ENCODE measurements around the gene KRT23.

The KRT23 gene

GRCh38 chr17:40912486-40913210 lies 24.8 kb downstream of the KRT23 start:
- intact Hi-C loops (cut with micrococcal nuclease): loop anchor here (10.0 kb wide), 1 partner anchor 282 kb away; no protein-coding TSS in a partner anchor
- peaks cover 11% of the 10 kb centered on the region for H3K27me3 Mint-ChIP-seq
- H3K4me1 Mint-ChIP-seq (ENCODE audit: low read depth): peaks cover 53% of the 10 kb centered on the region
- H3K9me3 Mint-ChIP-seq: no peaks in the 10 kb centered on the region
- H3K36me3 Mint-ChIP-seq (ENCODE audit: low read depth): no peaks in the 10 kb centered on the region
- H3K27ac Mint-ChIP-seq: no peak overlapping the region
- H3K4me3 Mint-ChIP-seq: no peak overlapping the region

- intact Hi-C loops (cut with micrococcal nuclease): loop anchor here (10.0 kb wide), 1 partner anchor 284 kb away; no protein-coding TSS in a partner anchor
- H3K4me3 Mint-ChIP-seq: no peak overlapping the region
- no peaks in the 10 kb centered on the region for H3K9me3 Mint-ChIP-seq
- H3K4me1 Mint-ChIP-seq (ENCODE audit: low read depth): peaks cover 42% of the 10 kb centered on the region
- H3K36me3 Mint-ChIP-seq (ENCODE audit: low read depth): no peaks in the 10 kb centered on the region
- peaks cover 25% of the 10 kb centered on the region for H3K27me3 Mint-ChIP-seq
- no peak overlapping the region for H3K27ac Mint-ChIP-seq
Measured at GRCh38 chr17:40910441-40910841, 27.0 kb downstream of the KRT23 start.

- Mint-ChIP-seq H3K4me1 (ENCODE audit: low read depth) (peaks cover 35% of the 10 kb centered on the region), H3K9me3 (no peaks in the 10 kb centered on the region), H3K27me3 (peaks cover 30% of the 10 kb centered on the region), H3K27ac (no peak overlapping the region), H3K36me3 (ENCODE audit: low read depth) (no peaks in the 10 kb centered on the region), H3K4me3 (no peak overlapping the region)
- intact Hi-C loops (cut with micrococcal nuclease): loop anchor here (1.0 to 10.0 kb wide), 3 partner anchors 285 to 639 kb away; no protein-coding TSS in a partner anchor
Measured at GRCh38 chr17:40909755-40910154, 27.7 kb downstream of the KRT23 start.

DNA sequence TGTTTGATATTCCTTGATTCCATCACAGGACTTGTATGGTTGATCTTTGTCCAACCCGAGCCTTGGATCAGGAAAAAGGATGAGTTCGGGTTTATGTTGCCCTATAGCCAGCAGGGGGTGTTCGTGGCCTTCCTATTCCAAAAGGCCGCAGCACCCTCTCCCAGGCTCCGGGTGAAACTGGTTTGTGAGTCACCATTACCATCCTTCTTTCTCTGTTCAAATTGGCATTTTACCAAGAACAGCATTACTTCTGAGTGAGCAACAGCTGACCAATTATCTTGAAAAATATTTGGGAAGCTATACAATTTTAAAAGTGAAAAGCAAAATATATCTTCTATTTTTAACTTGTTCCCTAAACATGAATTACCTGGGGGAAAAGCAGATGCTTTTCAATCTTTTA lies 28.1 kb downstream of the KRT23 start:
- Mint-ChIP-seq H3K4me3 (no peak overlapping the region), H3K27me3 (peaks cover 30% of the 10 kb centered on the region), H3K4me1 (ENCODE audit: low read depth) (peaks cover 33% of the 10 kb centered on the region), H3K27ac (no peak overlapping the region), H3K9me3 (no peaks in the 10 kb centered on the region), H3K36me3 (ENCODE audit: low read depth) (no peaks in the 10 kb centered on the region)
- intact Hi-C loops (cut with micrococcal nuclease): loop anchor here (1.0 to 2.0 kb wide), 2 partner anchors 413 to 639 kb away; no protein-coding TSS in a partner anchor

GRCh38 chr17:40906613-40907012 lies 30.8 kb downstream of the KRT23 start:
- Mint-ChIP-seq H3K27ac (no peak overlapping the region), H3K4me1 (ENCODE audit: low read depth) (peaks cover 22% of the 10 kb centered on the region), H3K27me3 (peaks cover 30% of the 10 kb centered on the region), H3K9me3 (no peaks in the 10 kb centered on the region), H3K4me3 (no peak overlapping the region), H3K36me3 (ENCODE audit: low read depth) (no peaks in the 10 kb centered on the region)
- intact Hi-C loops (cut with micrococcal nuclease): no loop called here

GRCh38 chr17:40905370-40905769 lies 32.1 kb downstream of the KRT23 start:
- no peak overlapping the region for H3K27ac Mint-ChIP-seq
- H3K4me1 Mint-ChIP-seq (ENCODE audit: low read depth): peaks cover 20% of the 10 kb centered on the region
- no peaks in the 10 kb centered on the region for H3K9me3 Mint-ChIP-seq
- H3K36me3 Mint-ChIP-seq (ENCODE audit: low read depth): no peaks in the 10 kb centered on the region
- peaks cover 30% of the 10 kb centered on the region for H3K27me3 Mint-ChIP-seq
- intact Hi-C loops (cut with micrococcal nuclease): no loop called here
- no peak overlapping the region for H3K4me3 Mint-ChIP-seq

GRCh38 chr17:40903129-40903847 lies 34.2 kb downstream of the KRT23 start:
- Mint-ChIP-seq H3K27me3 (peaks cover 21% of the 10 kb centered on the region), H3K36me3 (ENCODE audit: low read depth) (no peaks in the 10 kb centered on the region), H3K4me3 (no peak overlapping the region), H3K4me1 (ENCODE audit: low read depth) (peaks cover 12% of the 10 kb centered on the region), H3K27ac (no peak overlapping the region), H3K9me3 (no peaks in the 10 kb centered on the region)
- intact Hi-C loops (cut with micrococcal nuclease): no loop called here

DNA sequence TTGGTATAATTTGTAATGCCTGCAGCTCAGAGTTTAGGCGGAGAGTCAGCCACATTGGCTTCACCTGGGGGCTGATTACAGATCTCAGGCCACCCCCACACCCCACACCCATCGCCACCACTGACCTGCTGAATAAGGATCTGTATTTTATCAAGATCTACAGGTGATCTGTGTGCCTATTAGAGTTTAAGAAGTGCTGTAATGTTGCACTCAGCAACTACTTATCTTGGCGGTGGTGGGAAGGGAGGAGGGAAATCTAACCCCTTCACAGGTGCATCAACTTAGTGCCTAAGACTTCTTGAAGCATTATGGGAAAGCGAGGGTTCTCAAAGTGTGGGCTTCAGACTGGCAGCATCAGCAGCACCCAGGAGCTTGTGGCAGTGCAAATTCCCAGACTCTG lies 34.9 kb downstream of the KRT23 start:
- intact Hi-C loops (cut with micrococcal nuclease): no loop called here
- no peak overlapping the region for H3K4me3 Mint-ChIP-seq
- H3K27me3 Mint-ChIP-seq: peaks cover 17% of the 10 kb centered on the region
- H3K27ac Mint-ChIP-seq: no peak overlapping the region
- peaks cover 12% of the 10 kb centered on the region for H3K4me1 Mint-ChIP-seq (ENCODE audit: low read depth)
- H3K36me3 Mint-ChIP-seq (ENCODE audit: low read depth): no peaks in the 10 kb centered on the region
- H3K9me3 Mint-ChIP-seq: no peaks in the 10 kb centered on the region

DNA sequence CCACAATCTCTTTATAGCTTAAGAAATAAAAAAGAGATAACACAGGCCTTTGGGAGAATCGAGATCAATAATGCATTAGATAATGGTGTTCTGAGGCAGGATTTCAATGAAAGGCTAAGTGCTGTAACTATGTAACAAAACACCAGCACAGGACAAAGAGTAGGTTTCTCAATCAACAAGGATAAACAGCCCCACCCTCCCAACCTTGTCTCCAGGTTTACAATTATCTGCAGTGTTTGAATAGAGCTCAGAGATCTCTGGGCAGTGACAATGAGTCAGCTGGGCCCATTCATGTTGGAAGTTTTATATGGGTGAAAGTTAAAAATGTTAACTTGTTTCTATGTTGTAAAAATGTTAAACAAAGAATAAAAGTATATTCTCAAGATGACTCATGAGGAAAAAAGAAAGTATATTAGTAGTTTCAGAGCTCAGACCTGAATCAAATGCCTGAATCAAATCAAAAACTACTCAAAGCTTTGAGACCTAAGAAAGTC lies 35.4 kb downstream of the KRT23 start:
- intact Hi-C loops (cut with micrococcal nuclease): no loop called here
- no peaks in the 10 kb centered on the region for H3K36me3 Mint-ChIP-seq (ENCODE audit: low read depth)
- H3K27ac Mint-ChIP-seq: no peak overlapping the region
- peaks cover 13% of the 10 kb centered on the region for H3K27me3 Mint-ChIP-seq
- H3K9me3 Mint-ChIP-seq: no peaks in the 10 kb centered on the region
- H3K4me1 Mint-ChIP-seq (ENCODE audit: low read depth): peaks cover 12% of the 10 kb centered on the region
- H3K4me3 Mint-ChIP-seq: no peak overlapping the region

- Mint-ChIP-seq H3K4me3 (no peak overlapping the region), H3K36me3 (ENCODE audit: low read depth) (no peaks in the 10 kb centered on the region), H3K27ac (no peak overlapping the region), H3K9me3 (no peaks in the 10 kb centered on the region), H3K4me1 (ENCODE audit: low read depth) (peaks cover 12% of the 10 kb centered on the region), H3K27me3 (peaks cover 8% of the 10 kb centered on the region)
- intact Hi-C loops (cut with micrococcal nuclease): no loop called here
Measured at GRCh38 chr17:40900809-40901356, 36.6 kb downstream of the KRT23 start.

GRCh38 chr17:40896916-40897455 lies 40.5 kb downstream of the KRT23 start:
- intact Hi-C loops (cut with micrococcal nuclease): no loop called here
- Mint-ChIP-seq H3K27ac (no peak overlapping the region), H3K4me3 (no peak overlapping the region), H3K9me3 (no peaks in the 10 kb centered on the region), H3K36me3 (ENCODE audit: low read depth) (no peaks in the 10 kb centered on the region), H3K27me3 (peaks cover 3% of the 10 kb centered on the region), H3K4me1 (ENCODE audit: low read depth) (peaks cover 8% of the 10 kb centered on the region)

- Mint-ChIP-seq H3K36me3 (ENCODE audit: low read depth) (no peaks in the 10 kb centered on the region), H3K9me3 (no peaks in the 10 kb centered on the region), H3K27ac (no peak overlapping the region), H3K4me1 (ENCODE audit: low read depth) (peaks cover 8% of the 10 kb centered on the region), H3K4me3 (no peak overlapping the region), H3K27me3 (peaks cover 3% of the 10 kb centered on the region)
- intact Hi-C loops (cut with micrococcal nuclease): no loop called here
Measured at GRCh38 chr17:40895106-40895730, 42.2 kb downstream of the KRT23 start.

- Mint-ChIP-seq H3K4me3 (no peak overlapping the region), H3K27ac (no peak overlapping the region), H3K4me1 (ENCODE audit: low read depth) (no peaks in the 10 kb centered on the region), H3K27me3 (peaks cover 29% of the 10 kb centered on the region), H3K9me3 (no peaks in the 10 kb centered on the region), H3K36me3 (ENCODE audit: low read depth) (no peaks in the 10 kb centered on the region)
- intact Hi-C loops (cut with micrococcal nuclease): no loop called here
Measured at GRCh38 chr17:40888196-40888720, 49.2 kb downstream of the KRT23 start.
